ENCODE measurements around the gene C1orf52. TPM values are rescaled to one million over a fixed set of nuclear protein-coding genes. Genes with fewer than 3 reads are reported as not detected.
A peak's percentile ranks its signal among the peaks of the same experiment; 100 is the strongest.
"Not testable (repeated sequence)": the region's sequence is repeated elsewhere in the genome, so short reads cannot be mapped to it uniquely, and the experiment has no call there.

C1orf52 gene
- polyA plus RNA-seq, 4 donors = 37.9 to 49.9 (median 41.3) TPM

- DNase-seq (ENCODE audit: low read depth in 4 of 4, low spot score in 2 of 4) = no peak
Measured at GRCh38 chr1:85279458-85280080, 20.1 kb upstream of the C1orf52 start.

DNA sequence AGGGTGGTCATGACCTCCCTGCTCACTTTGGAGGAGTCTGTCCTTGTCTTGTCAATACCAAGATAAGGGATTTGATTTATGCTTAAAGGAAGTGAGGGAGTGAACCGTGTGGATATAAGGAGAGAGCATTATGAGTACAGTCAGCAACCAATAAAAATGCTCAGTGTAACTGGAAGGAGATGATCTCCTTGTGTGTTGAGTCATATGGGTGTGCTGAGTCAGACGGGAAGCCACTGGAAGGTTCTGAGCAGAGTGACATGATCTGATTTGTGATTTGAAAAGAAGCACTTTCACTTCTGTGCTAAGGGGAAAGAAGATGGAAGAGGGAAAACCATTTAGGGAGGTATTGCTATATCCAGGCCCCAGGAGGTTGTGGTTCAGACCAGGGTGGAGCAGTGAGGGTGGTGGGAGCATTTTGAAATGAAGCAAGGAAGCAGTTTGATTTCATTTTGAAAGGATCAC is 19.4 kb upstream of the C1orf52 start:
- no peak for DNase-seq (ENCODE audit: low read depth in 4 of 4, low spot score in 2 of 4)

DNA sequence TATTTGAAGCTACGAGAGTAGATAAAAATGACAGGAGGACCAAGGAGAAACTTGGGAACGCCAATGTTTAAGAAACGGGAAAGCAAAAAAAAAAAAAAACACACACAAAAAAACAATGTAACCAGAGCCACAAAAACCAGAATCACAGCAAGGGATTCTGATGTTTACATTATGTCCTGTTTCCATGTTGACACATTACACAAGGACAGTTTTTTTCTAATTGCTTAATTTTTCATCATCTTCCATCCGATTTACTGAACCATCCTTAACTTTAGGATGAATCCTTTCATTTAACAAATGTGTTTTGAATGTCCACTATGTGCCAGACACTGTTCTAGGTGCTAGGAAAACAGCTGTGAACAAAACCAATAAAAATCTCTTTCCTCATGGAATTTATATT is 18.3 kb upstream of the C1orf52 start:
- DNase-seq (ENCODE audit: low read depth in 4 of 4, low spot score in 2 of 4) = no peak

DNA sequence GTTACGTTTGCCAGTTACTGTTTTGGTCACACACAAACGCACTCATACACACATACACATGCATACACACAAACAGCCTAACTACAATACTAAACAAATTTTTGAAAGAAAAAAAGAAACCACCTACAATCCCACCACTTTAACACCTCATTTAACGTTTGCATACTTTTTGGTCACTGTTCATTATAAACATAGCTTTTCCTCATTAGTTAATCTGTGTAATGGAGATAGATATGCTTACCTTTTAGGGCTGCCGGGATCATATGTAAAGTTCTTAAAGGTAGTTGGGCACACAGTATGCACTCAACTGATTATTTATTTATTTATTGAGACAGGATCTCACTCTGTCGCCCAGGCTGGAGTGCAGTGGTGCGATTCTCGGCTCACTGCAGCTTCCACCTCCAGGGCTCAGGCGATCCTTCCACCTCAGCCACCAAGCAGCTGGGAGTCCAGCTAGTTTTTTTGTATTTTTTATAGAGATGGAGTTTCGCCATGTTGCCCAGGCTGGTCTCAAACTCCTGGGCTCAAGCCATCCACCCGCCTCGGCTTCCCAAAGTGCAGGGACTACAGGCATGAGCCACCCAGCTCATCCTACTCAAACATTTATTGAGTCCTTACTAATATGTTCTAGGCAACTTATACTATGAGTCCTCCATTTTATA is 17.6 kb upstream of the C1orf52 start:
- DNase-seq (ENCODE audit: low read depth in 4 of 4, low spot score in 2 of 4) = no peak

DNA sequence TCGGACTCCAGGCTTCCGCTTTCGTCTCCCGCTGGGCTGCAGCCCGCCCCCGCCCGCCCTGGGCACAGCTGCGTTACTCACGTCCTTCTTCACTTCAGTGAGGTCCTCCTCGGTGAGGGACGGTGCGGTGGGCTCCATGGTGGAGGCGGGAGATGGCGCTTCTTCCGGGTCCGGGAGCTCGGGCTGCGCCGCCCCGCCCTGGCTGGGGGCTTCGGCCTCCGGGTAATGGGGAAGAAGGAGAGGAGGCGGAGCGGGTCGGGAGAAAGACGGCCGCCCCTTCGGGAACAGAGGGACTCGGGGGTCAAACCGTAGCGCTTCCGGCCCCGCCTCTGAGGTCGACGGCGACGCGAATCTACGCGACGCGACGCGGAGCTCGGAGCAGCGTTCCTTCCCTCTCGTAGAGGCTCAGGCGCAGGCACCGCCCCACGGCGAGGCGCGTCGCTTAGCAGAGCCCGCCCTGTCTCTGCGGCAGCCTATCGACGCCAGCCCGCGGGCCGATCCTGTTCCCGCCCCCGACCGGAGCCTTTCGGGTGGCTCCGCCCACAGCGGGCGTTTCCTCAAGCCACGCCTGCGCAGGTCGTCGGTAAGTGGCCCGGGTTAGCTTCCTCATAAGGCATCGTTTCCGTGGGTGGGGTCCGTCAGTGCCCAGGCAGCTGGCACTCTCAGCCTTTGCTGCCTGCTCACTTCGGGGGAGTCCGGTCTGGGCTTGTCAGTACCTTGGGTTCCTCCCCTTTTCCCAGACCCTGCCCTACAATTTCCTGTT is 16.9 kb upstream of the C1orf52 start, which contains the start of gene BCL10:
TSS of gene BCL10 (minus strand) at position 418 of the 763 bp plus-strand sequence. CDS start at position 138, 280 bp downstream.
- DNase-seq (ENCODE audit: low read depth in 4 of 4, low spot score in 2 of 4) = peak; percentile 86 to 96 (median 93)

DNA sequence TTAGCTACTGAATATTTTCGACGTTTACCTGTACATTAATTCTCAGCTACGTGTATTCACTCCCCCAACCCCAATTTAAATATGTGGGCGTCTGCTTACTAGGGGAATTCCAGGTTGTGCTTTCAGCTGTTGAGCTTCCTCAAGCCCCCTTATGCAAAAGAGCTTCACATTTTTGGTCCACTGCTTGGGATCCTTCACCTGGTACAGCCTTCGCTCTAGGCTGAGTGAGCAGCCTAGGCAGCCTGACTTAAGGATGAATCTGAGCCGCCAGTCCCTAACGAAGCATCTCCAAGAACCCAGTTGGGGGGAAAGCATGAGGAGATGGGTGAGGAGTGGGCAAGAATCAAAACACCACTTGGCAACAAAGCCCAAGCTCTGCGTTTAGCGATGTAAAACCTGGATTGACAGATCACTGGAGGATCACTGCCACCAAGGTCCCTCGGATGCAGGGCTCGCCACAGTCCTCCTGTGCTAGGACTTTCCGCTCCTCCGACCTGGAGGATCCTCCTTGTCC is 16.3 kb upstream of the C1orf52 start:
- DNase-seq (ENCODE audit: low read depth in 4 of 4, low spot score in 2 of 4) = no peak

DNA sequence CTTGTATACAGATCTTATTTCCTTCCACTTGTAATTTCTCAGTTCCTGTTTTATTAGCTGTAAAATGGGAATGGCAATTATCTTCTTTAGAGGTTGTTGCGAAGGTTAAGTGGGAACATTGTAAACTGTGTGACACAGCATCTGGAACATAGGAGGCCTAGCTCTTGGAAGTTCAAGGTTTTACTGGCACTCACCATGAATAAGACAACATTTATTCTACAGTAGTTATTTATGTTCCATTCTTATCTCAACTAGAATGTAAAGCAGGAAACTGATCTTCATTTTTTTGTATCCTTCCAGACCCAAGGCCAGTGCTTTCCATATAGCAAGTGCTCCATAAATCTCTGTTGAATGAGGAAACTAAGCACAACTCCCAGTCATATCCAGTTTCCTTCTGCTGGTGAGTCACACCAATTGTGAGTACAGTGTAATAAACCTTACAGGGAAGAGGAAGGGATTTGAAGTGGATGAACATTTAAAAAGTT is 15.5 kb upstream of the C1orf52 start:
- no peak for DNase-seq (ENCODE audit: low read depth in 4 of 4, low spot score in 2 of 4)

- DNase-seq (ENCODE audit: low read depth in 4 of 4, low spot score in 2 of 4) = no peak
Measured at GRCh38 chr1:85273397-85273796, 13.9 kb upstream of the C1orf52 start.

- DNase-seq (ENCODE audit: low read depth in 4 of 4, low spot score in 2 of 4) = no peak
Measured at GRCh38 chr1:85268801-85269585, 9.5 kb upstream of the C1orf52 start.

DNA sequence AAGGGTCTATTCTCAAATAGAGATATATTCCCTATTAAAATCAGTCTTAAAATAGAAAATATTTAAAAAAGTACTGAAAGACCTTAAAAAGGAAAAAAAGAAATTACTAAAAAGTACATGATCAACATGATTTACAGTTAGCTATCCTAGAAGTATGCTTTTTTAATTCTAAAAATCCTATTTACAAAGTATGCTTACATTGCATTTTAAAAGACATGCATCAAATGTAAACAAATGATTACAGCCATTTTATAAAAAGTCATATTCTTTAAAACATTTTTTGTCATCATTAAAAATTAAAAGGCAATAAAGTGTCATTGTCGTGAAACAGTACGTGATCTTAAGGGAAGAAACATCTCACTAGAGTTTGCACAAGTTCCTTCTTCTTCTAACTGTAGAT is 7.9 kb upstream of the C1orf52 start:
- no peak for DNase-seq (ENCODE audit: low read depth in 4 of 4, low spot score in 2 of 4)

- DNase-seq (ENCODE audit: low read depth in 4 of 4, low spot score in 2 of 4) = no peak
Measured at GRCh38 chr1:85264150-85264549, 4.7 kb upstream of the C1orf52 start.

- no peak for DNase-seq (ENCODE audit: low read depth in 4 of 4, low spot score in 2 of 4)
Measured at GRCh38 chr1:85262985-85263384, 3.5 kb upstream of the C1orf52 start.

DNA sequence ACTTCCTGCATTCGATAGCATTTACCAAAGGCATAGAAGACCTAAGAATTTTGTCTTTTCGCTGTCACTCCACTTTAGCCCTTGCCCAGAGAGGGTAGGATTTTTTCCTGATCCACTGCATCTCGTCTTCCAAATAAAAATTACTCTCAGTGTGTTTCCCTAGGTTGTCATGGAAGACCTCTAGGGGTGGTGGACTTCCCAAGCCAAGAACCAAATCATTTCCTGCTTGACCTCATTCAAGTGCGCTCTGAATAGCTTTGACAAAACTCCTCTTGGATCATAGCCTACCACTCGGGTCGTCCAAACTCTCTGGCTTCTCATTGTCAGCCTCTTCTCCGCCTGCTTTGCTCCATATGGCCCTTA is 431 bp upstream of the C1orf52 start:
- no peak for DNase-seq (ENCODE audit: low read depth in 4 of 4, low spot score in 2 of 4)

DNA sequence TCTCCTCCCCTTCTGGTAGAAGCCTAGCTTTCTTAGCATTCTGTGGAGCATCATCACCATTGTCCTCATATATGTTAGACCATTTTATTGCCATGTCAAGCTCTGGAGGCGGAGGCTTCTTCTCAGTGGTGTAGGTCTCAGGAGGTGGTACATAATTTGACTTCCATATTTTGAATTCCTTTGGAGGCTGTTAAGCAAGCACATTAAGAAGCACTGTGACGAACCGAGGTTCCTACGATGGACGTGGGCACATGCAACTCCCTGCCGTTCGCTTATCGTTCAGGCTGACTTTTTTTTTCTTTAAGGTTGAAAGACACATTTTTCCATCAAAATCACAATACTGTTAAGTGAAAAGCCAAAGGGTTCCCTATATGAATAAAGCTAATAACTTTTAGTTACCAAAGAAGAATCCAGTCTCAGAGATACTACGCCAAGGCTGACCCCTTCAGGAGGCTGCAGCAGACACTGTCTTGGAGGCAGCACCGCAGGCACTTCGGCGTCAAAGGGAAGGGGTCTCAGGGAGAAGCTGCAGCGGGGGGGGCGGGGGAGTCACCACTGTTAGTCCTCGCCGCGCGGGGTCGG is 835 bp downstream of the C1orf52 start:
- DNase-seq (ENCODE audit: low read depth in 4 of 4, low spot score in 2 of 4) = no peak

DNA sequence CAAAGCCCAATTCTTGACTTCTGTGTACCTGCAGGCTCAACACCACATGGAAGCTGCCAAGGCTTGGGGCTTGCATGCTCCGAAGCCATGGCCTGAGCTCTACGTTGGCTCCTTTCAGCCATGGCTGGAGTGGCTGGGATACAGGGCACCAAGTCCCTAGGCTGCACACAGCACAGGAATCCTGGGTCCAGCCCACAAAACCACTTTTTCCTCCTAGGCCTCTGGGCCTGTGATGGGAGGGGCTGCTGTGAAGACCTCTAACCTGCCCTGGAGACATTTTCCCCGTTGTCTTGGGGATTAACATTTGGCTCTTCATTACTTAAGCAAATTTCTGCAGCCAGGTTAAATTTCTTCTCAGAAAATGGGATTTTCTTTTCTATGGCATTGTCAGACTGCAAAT is 10.4 kb downstream of the C1orf52 start:
- DNase-seq (ENCODE audit: low read depth in 4 of 4, low spot score in 2 of 4) = not testable (repeated sequence)

DNA sequence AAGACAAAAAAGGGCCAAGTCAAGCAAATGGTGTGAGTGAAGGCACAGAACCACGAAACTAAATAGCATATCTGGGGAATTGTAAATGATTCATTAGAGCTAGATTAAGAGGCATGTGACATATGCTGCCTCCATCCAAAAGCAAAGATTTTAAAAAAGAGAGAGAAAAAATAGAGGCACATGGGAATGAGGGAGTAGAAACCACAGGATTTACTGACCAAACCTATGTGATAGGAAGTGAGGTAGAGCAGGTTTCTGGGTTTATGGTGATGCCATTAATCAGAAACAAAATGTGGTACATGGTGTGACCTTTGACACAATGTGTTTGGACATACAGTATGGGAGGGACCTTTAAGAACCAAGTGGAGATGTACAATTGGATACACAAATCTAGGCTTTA is 13.6 kb downstream of the C1orf52 start:
- no peak for DNase-seq (ENCODE audit: low read depth in 4 of 4, low spot score in 2 of 4)

GRCh38 chr1:85245456-85245855 is 14.0 kb downstream of the C1orf52 start:
- DNase-seq (ENCODE audit: low read depth in 4 of 4, low spot score in 2 of 4) = no peak

- DNase-seq (ENCODE audit: low read depth in 4 of 4, low spot score in 2 of 4) = no peak
Measured at GRCh38 chr1:85244271-85245061, 15.0 kb downstream of the C1orf52 start.

DNA sequence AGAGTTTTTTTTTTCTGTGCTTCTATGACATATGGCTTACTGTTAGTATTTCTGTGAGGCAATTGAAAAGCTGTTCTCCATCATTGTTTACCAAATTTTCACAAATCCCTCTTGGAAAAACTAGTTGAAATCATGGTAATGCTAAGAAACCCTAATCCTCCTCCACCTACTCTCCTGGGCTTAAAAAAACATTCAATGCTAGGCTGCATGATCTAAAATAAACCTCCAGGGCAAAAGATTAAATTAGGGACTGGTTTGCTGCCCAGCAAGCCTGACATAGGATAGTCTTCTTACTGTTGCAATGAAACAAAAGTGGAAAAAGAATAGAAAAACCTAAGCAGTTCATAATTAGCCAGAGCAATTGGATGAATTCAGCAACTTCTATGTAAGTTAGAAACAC is 16.1 kb downstream of the C1orf52 start:
- no peak for DNase-seq (ENCODE audit: low read depth in 4 of 4, low spot score in 2 of 4)
